ENCODE data around the gene C10orf67. TPM values are rescaled to one million over a fixed set of nuclear protein-coding genes. Genes with fewer than 3 reads are reported as not detected.
A peak's percentile ranks its signal among the peaks of the same experiment; 100 is the strongest.

C10orf67 gene
- total RNA-seq, 1 donor from 2014 or later = 0.08 TPM

DNA sequence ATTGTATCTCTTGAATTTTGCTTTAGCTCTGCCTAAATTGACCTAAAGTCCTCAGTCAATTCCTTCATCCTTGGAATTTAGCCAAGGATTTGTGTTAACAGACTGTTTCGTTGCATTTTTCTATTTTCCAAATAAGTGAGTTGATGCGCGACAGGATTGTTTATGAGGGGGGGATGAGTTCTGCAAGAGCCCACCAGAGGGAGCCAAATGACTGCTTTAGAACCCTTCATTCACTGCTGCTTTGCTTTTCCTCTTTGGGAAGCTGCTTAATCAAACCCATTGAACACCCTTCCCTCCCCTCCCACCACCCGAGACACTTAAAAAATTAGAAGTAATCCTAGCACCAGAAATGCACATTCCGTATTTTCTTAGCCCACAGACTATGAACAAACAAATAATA lies 186.2 kb downstream of the C10orf67 start:
- ATAC-seq = peak; percentile 74

DNA sequence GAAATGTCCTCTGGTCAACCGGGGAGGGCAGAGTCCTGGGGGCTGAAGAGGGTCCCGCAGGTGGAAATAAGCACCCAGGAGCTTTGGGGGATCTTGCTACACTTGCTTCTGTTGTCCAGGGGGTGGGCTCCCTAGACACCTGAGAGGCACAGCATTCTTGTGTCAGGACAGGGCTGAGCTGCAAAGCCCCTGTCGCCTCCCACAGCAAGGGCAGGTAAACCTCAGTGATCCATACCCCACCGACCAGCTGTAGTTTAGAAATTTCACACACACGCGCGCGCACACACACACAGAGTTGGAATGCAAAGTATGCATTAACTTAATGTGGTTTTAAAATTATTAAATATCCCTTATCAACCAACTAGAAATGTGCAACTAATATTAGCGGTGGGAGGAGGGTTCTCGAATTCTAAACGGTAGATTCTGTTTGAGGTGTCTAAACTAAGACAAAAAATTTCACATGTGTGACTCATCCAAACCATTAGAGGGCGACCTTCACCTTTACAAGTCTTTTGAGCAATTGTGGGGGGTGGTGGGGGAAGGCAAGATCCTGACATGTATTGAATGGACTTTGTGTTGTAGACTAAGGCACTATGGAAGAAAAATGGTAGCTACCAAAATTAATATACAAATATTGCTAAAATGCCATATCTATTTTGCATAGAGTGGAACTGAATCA lies 186.8 kb downstream of the C10orf67 start:
- ATAC-seq = peak; percentile 42

DNA sequence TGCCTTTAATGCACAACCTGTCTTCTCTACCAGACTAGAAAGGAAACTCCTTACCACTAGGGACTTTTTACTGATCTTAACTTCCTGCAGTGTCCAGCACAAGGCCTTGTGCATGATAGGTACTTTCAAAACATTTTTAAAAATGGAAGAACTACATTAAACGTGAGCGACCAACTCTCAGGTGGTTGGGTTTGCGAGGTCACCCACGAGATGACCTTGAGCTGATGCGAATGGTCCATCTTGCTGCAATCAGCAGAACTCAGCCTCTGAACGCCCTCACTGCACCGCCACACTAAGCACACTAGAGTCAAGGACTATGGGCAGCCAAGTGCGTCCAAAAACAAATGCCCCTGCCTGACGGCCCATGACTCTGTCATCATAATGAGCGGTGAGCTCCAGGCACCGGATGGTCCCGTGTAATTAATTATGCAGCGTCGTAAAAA lies 187.3 kb downstream of the C10orf67 start:
- no peak for ATAC-seq

DNA sequence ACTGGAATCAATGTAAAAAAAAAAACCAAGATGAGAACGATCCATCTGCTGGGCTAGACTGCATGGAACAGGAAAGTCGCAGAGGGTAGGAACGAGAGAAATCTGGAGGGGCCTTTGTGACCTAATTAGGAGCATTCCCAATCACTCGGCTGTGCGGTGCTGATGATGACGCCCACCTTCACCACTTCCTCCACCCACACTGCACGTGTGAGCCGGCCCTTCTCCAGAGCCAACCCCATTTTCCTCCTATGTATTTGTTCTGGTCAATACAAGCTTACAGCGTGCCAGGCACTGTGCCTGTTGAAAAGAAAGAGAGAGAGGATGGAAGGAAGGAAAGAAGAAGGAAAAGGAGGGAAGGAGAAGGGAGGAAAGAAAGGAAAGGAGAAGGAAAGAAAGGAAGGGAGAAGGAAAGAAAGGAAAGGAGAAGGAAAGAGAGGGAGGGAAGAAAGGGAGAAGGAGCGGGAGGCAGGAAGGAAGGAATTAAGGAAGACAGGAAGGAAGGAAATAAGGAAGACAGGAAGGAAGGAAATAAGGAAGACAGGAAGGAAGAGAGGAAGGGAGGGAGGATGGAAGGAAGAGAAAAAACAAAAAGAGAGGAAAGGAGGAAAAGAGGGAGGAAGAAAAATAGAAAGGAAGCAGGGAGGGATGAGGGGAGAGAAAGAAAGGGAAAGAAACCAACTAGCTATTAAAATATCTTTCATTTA lies 188.0 kb downstream of the C10orf67 start:
- no peak for ATAC-seq

DNA sequence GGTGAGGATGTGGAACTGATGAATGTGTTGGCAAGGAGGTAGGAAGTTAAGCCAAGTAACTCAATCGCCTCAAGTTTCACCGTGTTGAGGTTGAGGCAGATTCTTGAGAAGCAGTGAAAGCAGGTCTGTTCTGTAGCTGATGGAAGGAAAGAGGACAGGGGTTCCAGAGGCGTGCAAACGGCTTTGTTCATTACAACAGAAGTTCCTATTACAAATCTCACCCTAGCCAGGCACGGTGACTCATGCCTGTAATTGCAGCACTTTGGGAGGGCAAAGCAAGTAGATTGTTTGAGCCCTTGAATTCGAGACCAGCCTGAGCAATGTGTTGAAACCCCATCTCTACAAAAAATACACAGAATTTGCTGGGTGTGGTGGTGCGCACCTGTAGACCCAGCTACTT lies 189.4 kb downstream of the C10orf67 start:
- ATAC-seq = no peak

Other genes with a start within 250 kb of the C10orf67 start
- 17.1 TPM for gene MSRB2, start 249.2 kb downstream of the C10orf67 start, total RNA-seq
- not detected for gene PTF1A, start 152.5 kb downstream of the C10orf67 start, total RNA-seq
- 4.6 TPM for gene OTUD1, start 94.3 kb upstream of the C10orf67 start, total RNA-seq